HL-60 (cell line): Measurements from ENCODE around the gene MXRA7.
A peak's percentile ranks its signal among the peaks of the same experiment; 100 is the strongest.
"Not testable (repeated sequence)": the region's sequence is repeated elsewhere in the genome, so short reads cannot be mapped to it uniquely, and the experiment has no call there.

Experiments
- DNase-seq, 2 experiments: peaks; one replicate each; pipeline ENCODE4 v3.0.0-alpha.2; 2010 to 2020; ENCODE audit warnings: low read depth in 1 of 2, low spot score in 1 of 2
- H3K27ac ChIP-seq: fragments of 250-450 bp; sonication (Bioruptor Pico); replicated peaks from 2 replicates; pipeline ENCODE4 v1.5.1; 2020; ENCODE audit warnings: mild to moderate bottlenecking, moderate library complexity
- H3K27me3 ChIP-seq: fragments of 250-450 bp; sonication (Bioruptor Pico); 2 replicates; pipeline ENCODE4 v1.5.1; 2021; ENCODE audit warnings: mild to moderate bottlenecking, moderate library complexity; ENCODE audit not compliant: insufficient read depth, poor library complexity, severe bottlenecking
- H3K4me3 ChIP-seq: replicated peaks from 2 replicates; pipeline ENCODE4 v1.5.1; 2011; ENCODE audit warnings: mild to moderate bottlenecking, control low read depth, low read length; ENCODE audit not compliant: insufficient read depth
- GABPA ChIP-seq: IDR thresholded peaks from 2 replicates; pipeline ENCODE4 v1.6.1; 2012; ENCODE audit warnings: low read depth
- POLR2AphosphoS5 ChIP-seq: IDR thresholded peaks from 2 replicates; pipeline ENCODE4 v1.6.1; 2012; ENCODE audit warnings: low read depth
- SPI1 ChIP-seq: IDR thresholded peaks from 2 replicates; pipeline ENCODE4 v1.6.1; 2012; ENCODE audit warnings: low read depth, mild to moderate bottlenecking, borderline replicate concordance
- TF ChIP-seq, protein P1 (sequence below): IDR thresholded peaks from 2 replicates; pipeline ENCODE4 v1.6.1; 2012; ENCODE audit warnings: low read depth; ENCODE audit not compliant: insufficient replicate concordance
- TF ChIP-seq, protein P2 (sequence below): IDR thresholded peaks from one replicate; pipeline ENCODE4 v1.5.1; 2011; ENCODE audit warnings: low read length, control low read depth, inconsistent platforms; ENCODE audit not compliant: insufficient read depth

Gene MXRA7

DNA sequence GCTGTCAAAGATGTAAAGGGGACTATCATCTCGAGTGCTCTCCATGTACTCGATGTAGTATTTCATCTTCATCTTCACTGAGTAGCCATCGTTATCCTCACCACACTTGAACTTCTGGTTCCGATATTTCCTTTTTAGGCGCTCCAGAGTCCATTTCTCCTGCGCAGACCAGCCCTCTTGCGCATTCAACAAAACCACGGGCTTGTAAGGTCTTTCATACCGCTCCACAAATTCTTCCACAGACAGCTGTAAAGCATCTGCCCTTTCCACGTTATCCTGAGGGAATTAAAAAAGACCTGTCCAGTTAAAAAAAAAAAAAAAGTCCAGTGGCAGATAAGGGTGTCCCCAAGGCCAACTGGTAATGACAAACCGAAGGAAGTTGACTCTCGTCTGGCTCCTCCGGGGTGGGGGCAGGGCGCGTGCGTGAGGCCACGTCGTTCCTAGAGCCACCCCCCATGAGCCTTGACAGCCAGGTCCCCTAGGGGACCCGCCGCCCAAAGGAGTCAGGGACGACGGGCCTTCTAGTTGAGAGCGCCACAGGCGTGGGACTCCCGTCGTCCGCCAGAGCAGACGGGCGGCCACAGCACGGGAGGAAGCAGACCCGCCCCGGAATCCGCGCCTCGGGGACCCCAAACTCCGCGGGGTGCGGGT, 14.9 kb upstream of the MXRA7 start:
- TF ChIP-seq POLR2AphosphoS5 (no peak), GABPA (no peak), SPI1 (no peak)
- TF ChIP-seq, protein P1, sequence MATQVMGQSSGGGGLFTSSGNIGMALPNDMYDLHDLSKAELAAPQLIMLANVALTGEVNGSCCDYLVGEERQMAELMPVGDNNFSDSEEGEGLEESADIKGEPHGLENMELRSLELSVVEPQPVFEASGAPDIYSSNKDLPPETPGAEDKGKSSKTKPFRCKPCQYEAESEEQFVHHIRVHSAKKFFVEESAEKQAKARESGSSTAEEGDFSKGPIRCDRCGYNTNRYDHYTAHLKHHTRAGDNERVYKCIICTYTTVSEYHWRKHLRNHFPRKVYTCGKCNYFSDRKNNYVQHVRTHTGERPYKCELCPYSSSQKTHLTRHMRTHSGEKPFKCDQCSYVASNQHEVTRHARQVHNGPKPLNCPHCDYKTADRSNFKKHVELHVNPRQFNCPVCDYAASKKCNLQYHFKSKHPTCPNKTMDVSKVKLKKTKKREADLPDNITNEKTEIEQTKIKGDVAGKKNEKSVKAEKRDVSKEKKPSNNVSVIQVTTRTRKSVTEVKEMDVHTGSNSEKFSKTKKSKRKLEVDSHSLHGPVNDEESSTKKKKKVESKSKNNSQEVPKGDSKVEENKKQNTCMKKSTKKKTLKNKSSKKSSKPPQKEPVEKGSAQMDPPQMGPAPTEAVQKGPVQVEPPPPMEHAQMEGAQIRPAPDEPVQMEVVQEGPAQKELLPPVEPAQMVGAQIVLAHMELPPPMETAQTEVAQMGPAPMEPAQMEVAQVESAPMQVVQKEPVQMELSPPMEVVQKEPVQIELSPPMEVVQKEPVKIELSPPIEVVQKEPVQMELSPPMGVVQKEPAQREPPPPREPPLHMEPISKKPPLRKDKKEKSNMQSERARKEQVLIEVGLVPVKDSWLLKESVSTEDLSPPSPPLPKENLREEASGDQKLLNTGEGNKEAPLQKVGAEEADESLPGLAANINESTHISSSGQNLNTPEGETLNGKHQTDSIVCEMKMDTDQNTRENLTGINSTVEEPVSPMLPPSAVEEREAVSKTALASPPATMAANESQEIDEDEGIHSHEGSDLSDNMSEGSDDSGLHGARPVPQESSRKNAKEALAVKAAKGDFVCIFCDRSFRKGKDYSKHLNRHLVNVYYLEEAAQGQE = no peak
- TF ChIP-seq, protein P2, sequence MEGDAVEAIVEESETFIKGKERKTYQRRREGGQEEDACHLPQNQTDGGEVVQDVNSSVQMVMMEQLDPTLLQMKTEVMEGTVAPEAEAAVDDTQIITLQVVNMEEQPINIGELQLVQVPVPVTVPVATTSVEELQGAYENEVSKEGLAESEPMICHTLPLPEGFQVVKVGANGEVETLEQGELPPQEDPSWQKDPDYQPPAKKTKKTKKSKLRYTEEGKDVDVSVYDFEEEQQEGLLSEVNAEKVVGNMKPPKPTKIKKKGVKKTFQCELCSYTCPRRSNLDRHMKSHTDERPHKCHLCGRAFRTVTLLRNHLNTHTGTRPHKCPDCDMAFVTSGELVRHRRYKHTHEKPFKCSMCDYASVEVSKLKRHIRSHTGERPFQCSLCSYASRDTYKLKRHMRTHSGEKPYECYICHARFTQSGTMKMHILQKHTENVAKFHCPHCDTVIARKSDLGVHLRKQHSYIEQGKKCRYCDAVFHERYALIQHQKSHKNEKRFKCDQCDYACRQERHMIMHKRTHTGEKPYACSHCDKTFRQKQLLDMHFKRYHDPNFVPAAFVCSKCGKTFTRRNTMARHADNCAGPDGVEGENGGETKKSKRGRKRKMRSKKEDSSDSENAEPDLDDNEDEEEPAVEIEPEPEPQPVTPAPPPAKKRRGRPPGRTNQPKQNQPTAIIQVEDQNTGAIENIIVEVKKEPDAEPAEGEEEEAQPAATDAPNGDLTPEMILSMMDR = no peak
- H3K4me3 ChIP-seq = peak overlapping the region; percentile 82
- peak overlapping the region; percentile 100 for H3K27ac ChIP-seq
- peak in 1 of 2 experiments; percentile 81 for DNase-seq
- no peaks in the 10 kb centered on the region for H3K27me3 ChIP-seq

DNA sequence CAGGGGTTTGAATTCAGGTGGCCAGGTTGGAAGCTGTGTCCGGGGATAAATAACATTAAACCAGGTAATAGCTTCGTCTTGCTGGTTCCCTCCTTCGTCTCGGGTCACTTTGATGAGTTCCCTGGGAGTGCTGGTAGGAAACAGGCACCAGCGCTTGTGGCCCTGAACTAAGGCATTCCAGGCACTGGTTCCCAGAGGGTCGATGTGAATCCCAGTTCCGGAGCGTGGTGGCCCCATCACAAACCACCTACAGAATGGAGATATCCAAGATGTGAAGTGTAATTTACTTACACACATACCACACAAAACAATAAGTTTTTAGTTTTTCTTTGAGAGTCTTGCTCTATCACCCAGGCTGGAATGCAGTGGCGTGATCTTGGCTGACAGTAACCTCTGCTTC, 13.0 kb upstream of the MXRA7 start:
- Histone ChIP-seq H3K4me3 (no peak overlapping the region), H3K27ac (no peak overlapping the region), H3K27me3 (no peaks in the 10 kb centered on the region)
- no peak for TF ChIP-seq SPI1
- TF ChIP-seq GABPA = no peak
- TF ChIP-seq, protein P2 = no peak
- TF ChIP-seq POLR2AphosphoS5 = no peak
- TF ChIP-seq, protein P1 = no peak
- DNase-seq = no peak

DNA sequence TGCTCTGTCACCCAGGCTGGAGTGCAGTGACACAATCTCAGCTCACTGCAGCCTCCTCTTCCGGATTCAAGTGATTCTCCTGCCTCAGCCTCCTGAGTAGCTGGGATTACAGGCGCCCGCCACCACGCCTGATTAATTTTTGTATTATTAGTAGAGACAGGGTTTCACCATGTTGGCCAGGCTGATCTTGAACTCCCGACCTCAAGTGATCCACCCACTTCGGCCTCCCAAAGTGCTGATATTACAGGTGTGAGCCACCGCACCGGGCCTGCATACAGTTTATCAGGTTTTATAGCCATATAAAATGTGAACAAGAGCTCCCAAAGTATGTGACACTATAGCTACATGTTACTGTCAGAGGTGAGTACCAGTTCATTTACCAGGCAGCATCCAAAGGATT, 12.2 kb upstream of the MXRA7 start:
- not testable (repeated sequence) for DNase-seq, H3K27ac ChIP-seq

DNA sequence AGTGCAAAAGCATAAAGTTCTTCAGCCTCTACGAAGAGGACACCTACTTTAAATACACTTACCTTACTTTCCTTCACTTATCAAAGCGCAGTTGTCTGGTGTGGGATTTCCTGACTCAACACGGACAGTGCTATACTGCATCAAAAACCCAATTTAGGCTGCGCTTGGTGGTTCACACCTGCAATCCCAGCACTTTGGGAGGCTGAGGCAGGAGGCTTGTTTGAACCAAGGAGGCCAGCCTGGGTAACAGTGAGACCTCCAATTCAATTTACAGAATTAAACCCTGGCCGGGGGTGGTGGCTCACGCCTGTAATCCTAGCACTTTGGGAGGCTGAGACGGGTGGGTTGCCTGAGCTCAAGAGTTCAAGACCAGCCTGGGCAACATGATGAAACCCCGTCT, 11.5 kb upstream of the MXRA7 start:
- no peak overlapping the region for H3K27ac ChIP-seq
- no peaks in the 10 kb centered on the region for H3K27me3 ChIP-seq
- TF ChIP-seq, protein P2 = no peak
- TF ChIP-seq POLR2AphosphoS5 = no peak
- no peak for TF ChIP-seq GABPA
- no peak for TF ChIP-seq SPI1
- TF ChIP-seq, protein P1 = no peak
- H3K4me3 ChIP-seq = no peak overlapping the region
- DNase-seq = no peak

More for the DNA sequence above, 12.2 kb upstream of the MXRA7 start:
- not testable (repeated sequence) for H3K4me3 ChIP-seq, H3K27me3 ChIP-seq
